SK-N-SH treated with all-trans-retinoic acid at 6 μM for 48 hours (cell line): ENCODE data around the gene CHP1.
"Not testable (repeated sequence)": the region's sequence is repeated elsewhere in the genome, so short reads cannot be mapped to it uniquely, and the experiment has no call there.

Experiments used
- ATAC-seq: fragments of 200-7000 bp; cut with Tn5 transposase; 3 replicates; pipeline ENCODE4 v1.9.1; 2020; ENCODE audit warnings: mild to moderate bottlenecking, moderate library complexity
- ARNTL ChIP-seq: fragments of 450-650 bp; formaldehyde crosslinking; IDR thresholded peaks from 2 replicates; pipeline ENCODE4 v1.5.0; 2020; ENCODE audit warnings: low read depth, mild to moderate bottlenecking, moderate library complexity, borderline replicate concordance
- BACH2 ChIP-seq: fragments of 250-450 bp; sonication (Bioruptor Pico); IDR thresholded peaks from 2 replicates; pipeline ENCODE4 v1.9.0; 2021; ENCODE audit warnings: mild to moderate bottlenecking, borderline replicate concordance
- CSDC2 ChIP-seq: fragments of 250-450 bp; sonication (Bioruptor Pico); IDR thresholded peaks from 2 replicates; pipeline ENCODE4 v1.5.0; 2020; ENCODE audit warnings: mild to moderate bottlenecking, moderate library complexity
- CSRNP3 ChIP-seq: fragments of 250-450 bp; sonication (Bioruptor Pico); IDR thresholded peaks from 2 replicates; pipeline ENCODE4 v1.5.1; 2021; ENCODE audit warnings: mild to moderate bottlenecking, moderate library complexity
- ESRRG ChIP-seq: fragments of 250-450 bp; sonication (Bioruptor Pico); IDR thresholded peaks from 2 replicates; pipeline ENCODE4 v1.6.1; 2021; ENCODE audit warnings: mild to moderate bottlenecking
- GLIS3 ChIP-seq: fragments of 250-450 bp; sonication (Bioruptor Pico); IDR thresholded peaks from 2 replicates; pipeline ENCODE4 v1.5.0; 2020; ENCODE audit warnings: mild to moderate bottlenecking, moderate library complexity
- ISL1 ChIP-seq: fragments of 250-450 bp; sonication (Bioruptor Pico); IDR thresholded peaks from 2 replicates; pipeline ENCODE4 v2.1.2; 2022; ENCODE audit warnings: mild to moderate bottlenecking, moderate library complexity
- OSR1 ChIP-seq: fragments of 250-450 bp; sonication (Bioruptor Pico); IDR thresholded peaks from 2 replicates; pipeline ENCODE4 v1.8.0; 2022; ENCODE audit warnings: moderate library complexity, mild to moderate bottlenecking, inconsistent platforms
- PATZ1 ChIP-seq: fragments of 250-450 bp; sonication (Bioruptor Pico); IDR thresholded peaks from 2 replicates; pipeline ENCODE4 v1.8.0; 2020; ENCODE audit warnings: mild to moderate bottlenecking, moderate library complexity, borderline replicate concordance
- POU6F1 ChIP-seq: fragments of 250-450 bp; sonication (Bioruptor Pico); IDR thresholded peaks from 2 replicates; pipeline ENCODE4 v1.8.0; 2021; ENCODE audit warnings: low read depth, mild to moderate bottlenecking, moderate library complexity, borderline replicate concordance
- RARB ChIP-seq: fragments of 250-450 bp; sonication (Bioruptor Pico); IDR thresholded peaks from 2 replicates; pipeline ENCODE4 v1.8.0; 2021; ENCODE audit warnings: mild to moderate bottlenecking, moderate library complexity
- SNAI2 ChIP-seq: fragments of 250-450 bp; sonication (Bioruptor Pico); IDR thresholded peaks from 2 replicates; pipeline ENCODE4 v1.5.0; 2020; ENCODE audit warnings: mild to moderate bottlenecking, moderate library complexity
- TCF4 ChIP-seq: fragments of 250-450 bp; sonication (Bioruptor Pico); IDR thresholded peaks from 2 replicates; pipeline ENCODE4 v1.8.0; 2021; ENCODE audit warnings: mild to moderate bottlenecking, moderate library complexity, borderline replicate concordance
- TOX ChIP-seq: fragments of 250-450 bp; sonication (Bioruptor Pico); IDR thresholded peaks from 2 replicates; pipeline ENCODE4 v1.8.0; 2021; ENCODE audit warnings: mild to moderate bottlenecking, moderate library complexity, borderline replicate concordance
- TSHZ2 ChIP-seq: fragments of 250-450 bp; sonication (Bioruptor Pico); IDR thresholded peaks from 2 replicates; pipeline ENCODE4 v1.5.0; 2020; ENCODE audit warnings: mild to moderate bottlenecking, moderate library complexity
- ZC3H10 ChIP-seq: fragments of 250-450 bp; sonication (Bioruptor Pico); IDR thresholded peaks from 2 replicates; pipeline ENCODE4 v1.5.1; 2021; ENCODE audit warnings: mild to moderate bottlenecking, moderate library complexity
- ZFP3 ChIP-seq: fragments of 250-450 bp; sonication (Bioruptor Pico); IDR thresholded peaks from 2 replicates; pipeline ENCODE4 v1.5.0; 2020; ENCODE audit warnings: mild to moderate bottlenecking, moderate library complexity
- ZFP30 ChIP-seq: fragments of 450-650 bp; formaldehyde crosslinking; IDR thresholded peaks from 2 replicates; pipeline ENCODE4 v1.5.0; 2022; ENCODE audit warnings: mild to moderate bottlenecking, moderate library complexity
- ZNF565 ChIP-seq: fragments of 450-650 bp; formaldehyde crosslinking; conservative IDR thresholded peaks from 2 replicates; pipeline ENCODE4 v1.5.0; 2020; ENCODE audit warnings: low read depth, mild to moderate bottlenecking, moderate library complexity
- ZNF8 ChIP-seq: fragments of 450-650 bp; formaldehyde crosslinking; IDR thresholded peaks from 2 replicates; pipeline ENCODE4 v1.5.0; 2020; ENCODE audit warnings: mild to moderate bottlenecking, moderate library complexity

CHP1 gene

GRCh38 chr15:41233367-41233771 is 2.3 kb downstream of the CHP1 start:
- no peak for TF ChIP-seq ISL1 (CRISPR knock-in tag)
- TF ChIP-seq TCF4, result no peak
- TF ChIP-seq CSDC2 (CRISPR knock-in tag), result no peak
- no peak for TF ChIP-seq RARB (CRISPR knock-in tag)
- no peak for TF ChIP-seq ARNTL (CRISPR knock-in tag)
- no peak for TF ChIP-seq BACH2
- no peak for TF ChIP-seq ZC3H10 (CRISPR knock-in tag)
- TF ChIP-seq ZFP3, result no peak
- TF ChIP-seq ZFP30, result no peak
- no peak for TF ChIP-seq SNAI2 (CRISPR knock-in tag)
- no peak for TF ChIP-seq ZNF8
- no peak for TF ChIP-seq PATZ1 (CRISPR knock-in tag)
- no peak for TF ChIP-seq TOX (CRISPR knock-in tag)
- TF ChIP-seq OSR1, result no peak
- TF ChIP-seq CSRNP3 (CRISPR knock-in tag), result no peak
- no peak for TF ChIP-seq ESRRG (CRISPR knock-in tag)
- no peak for TF ChIP-seq TSHZ2
- no peak for TF ChIP-seq GLIS3 (CRISPR knock-in tag)
- no peak for TF ChIP-seq POU6F1 (CRISPR knock-in tag)
- no peak for TF ChIP-seq ZNF565
- ATAC-seq, result no peak; the same call in 2 of the 3 replicates

- ATAC-seq, result not testable (repeated sequence)
Measured at GRCh38 chr15:41235228-41235627, 4.2 kb downstream of the CHP1 start.

- TF ChIP-seq POU6F1 (CRISPR knock-in tag) (no peak), ZNF8 (no peak), TSHZ2 (no peak), ZC3H10 (CRISPR knock-in tag) (no peak), SNAI2 (CRISPR knock-in tag) (no peak), ZNF565 (no peak), ZFP3 (no peak)
- no peak for ATAC-seq
Measured at GRCh38 chr15:41235929-41236328, 4.9 kb downstream of the CHP1 start.
